Subcutaneous abdominal adipose tissue (tissue), 5 donors: ENCODE data around the gene GBX1.

Source experiments
- H3K27ac ChIP-seq: one replicate; pipeline ENCODE4 v1.7.0; 2013; ENCODE audit warnings: low read depth, mild to moderate bottlenecking, inconsistent platforms, low read length, moderate library complexity
- H3K27me3 ChIP-seq, 5 donors: one replicate each; pipeline ENCODE4 v1.7.0; 2013; ENCODE audit warnings: low read length in 5 of 5, inconsistent platforms in 1 of 5; ENCODE audit not compliant: control insufficient read depth in 5 of 5, insufficient read depth in 4 of 5
- H3K36me3 ChIP-seq, 5 donors: one replicate each; pipeline ENCODE4 v1.7.0; 2013; ENCODE audit warnings: low read length in 5 of 5; ENCODE audit not compliant: control insufficient read depth in 5 of 5, insufficient read depth in 5 of 5
- H3K4me1 ChIP-seq, 5 donors: one replicate each; pipeline ENCODE4 v1.7.0; 2013; ENCODE audit warnings: low read length in 5 of 5, mild to moderate bottlenecking in 3 of 5, moderate library complexity in 1 of 5; ENCODE audit not compliant: control insufficient read depth in 5 of 5, insufficient read depth in 5 of 5
- H3K4me3 ChIP-seq, 5 donors: one replicate each; pipeline ENCODE4 v1.7.0; 2013; ENCODE audit warnings: low read length in 5 of 5, low read depth in 1 of 5
- H3K9ac ChIP-seq, 5 donors: one replicate each; pipeline ENCODE4 v1.7.0; 2013; ENCODE audit warnings: low read length in 5 of 5, mild to moderate bottlenecking in 4 of 5, moderate library complexity in 3 of 5
- H3K9me3 ChIP-seq, 5 donors: one replicate each; pipeline ENCODE4 v1.7.0; 2013; ENCODE audit warnings: low read length in 5 of 5; ENCODE audit not compliant: control insufficient read depth in 5 of 5
- donor health status: healthy.
- donor health status: healthy.
- donor health status: healthy.
- donor health status: healthy.
- donor health status: healthy.

Gene GBX1

DNA sequence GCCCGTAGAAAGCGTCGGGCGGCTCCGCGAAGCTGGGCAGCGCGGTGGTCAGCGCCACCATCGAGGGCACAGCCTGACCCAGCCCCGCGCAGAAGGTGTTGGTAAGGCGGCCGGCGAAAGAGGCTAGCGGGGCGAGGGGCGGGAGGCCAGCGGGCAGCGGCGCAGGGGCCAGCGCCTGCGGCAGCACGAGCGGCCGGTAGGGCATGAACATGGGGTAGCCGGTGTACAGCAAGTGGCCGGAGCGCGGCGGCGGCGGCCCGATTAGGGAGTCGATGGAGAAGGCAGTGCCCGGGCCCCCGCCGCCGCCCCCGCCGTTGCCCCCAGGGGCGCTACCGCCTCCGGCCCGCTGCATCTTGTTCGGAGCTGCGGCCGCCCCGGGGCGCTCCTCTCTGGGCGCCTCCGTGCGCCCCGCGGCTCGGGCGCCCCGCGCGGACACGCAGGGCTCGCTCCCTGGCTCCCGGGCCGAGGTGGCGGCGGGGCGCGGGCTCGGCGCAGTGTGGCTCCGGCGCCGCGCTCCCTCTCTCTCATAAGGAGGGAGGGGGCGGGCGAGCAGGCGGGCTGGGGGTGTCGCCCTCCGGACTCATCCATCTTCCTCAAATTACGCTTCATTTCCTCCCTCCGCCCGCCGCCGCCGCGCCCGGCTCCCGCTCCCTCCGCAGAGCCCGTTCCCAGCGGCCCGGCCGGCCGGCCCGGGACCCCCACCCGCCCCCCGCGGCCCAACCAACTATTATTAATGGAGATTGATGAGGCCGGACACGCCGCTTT is at the start of gene GBX1:
TSS of gene GBX1 (minus strand) at position 498 of the 765 bp plus-strand sequence. CDS start at position 352, 146 bp downstream.
- Histone ChIP-seq H3K27ac (no peak within 1 kb of the TSS), H3K4me1 (peaks cover 0 to 19% (median 17%) of the 10 kb centered on the region in 5 donors), H3K9ac (no peak within 1 kb of the TSS), H3K36me3 (no peaks in the 10 kb centered on the region), H3K27me3 (peaks cover 19 to 43% (median 29%) of the 10 kb centered on the region in 5 donors), H3K4me3 (peak within 1 kb of the TSS in 4 of 5 donors; percentile 39 to 65 (median 56)), H3K9me3 (no peaks in the 10 kb centered on the region)

- H3K36me3 ChIP-seq = peaks cover 11 to 82% (median 74%) of the 10 kb centered on the region in 5 donors
- H3K4me3 ChIP-seq = no peak overlapping the region
- H3K9me3 ChIP-seq = no peaks in the 10 kb centered on the region
- no peaks in the 10 kb centered on the region for H3K4me1 ChIP-seq
- H3K27me3 ChIP-seq = no peaks in the 10 kb centered on the region
- H3K27ac ChIP-seq = no peak overlapping the region
- H3K9ac ChIP-seq = no peak overlapping the region
These were observed 47.9 kb upstream of the GBX1 start for GRCh38 chr7:151215396-151215795.

- Histone ChIP-seq H3K4me3 (no peak overlapping the region), H3K9ac (no peak overlapping the region), H3K4me1 (no peaks in the 10 kb centered on the region), H3K27ac (no peak overlapping the region), H3K27me3 (no peaks in the 10 kb centered on the region), H3K36me3 (peaks cover 11 to 67% (median 61%) of the 10 kb centered on the region in 5 donors), H3K9me3 (no peaks in the 10 kb centered on the region)
These were observed 46.3 kb upstream of the GBX1 start for GRCh38 chr7:151213826-151214225.

DNA sequence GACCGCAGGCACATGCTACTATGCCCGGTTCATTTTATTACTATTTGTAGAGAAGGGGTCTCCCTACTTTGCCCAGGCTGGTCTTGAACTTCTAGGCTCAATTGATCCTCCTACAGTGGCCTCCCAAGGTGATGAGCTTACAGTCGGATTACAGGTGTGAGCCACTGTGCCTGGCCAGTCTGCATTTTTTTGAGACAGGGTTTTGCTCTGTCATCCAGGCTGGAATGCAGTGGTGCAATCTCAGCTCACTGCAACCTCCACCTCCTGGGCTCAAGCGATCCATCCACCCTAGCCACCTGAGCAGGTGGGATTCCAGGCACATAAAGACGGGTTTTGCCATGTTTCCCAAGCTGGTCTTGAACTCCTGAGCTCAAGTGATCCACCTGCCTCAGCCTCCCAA is 45.1 kb upstream of the GBX1 start:
- Histone ChIP-seq H3K27ac (no peak overlapping the region), H3K27me3 (peaks cover 0 to 2% (median 0%) of the 10 kb centered on the region in 5 donors), H3K9me3 (no peaks in the 10 kb centered on the region), H3K36me3 (peaks cover 11 to 55% (median 49%) of the 10 kb centered on the region in 5 donors), H3K4me1 (no peaks in the 10 kb centered on the region), H3K4me3 (no peak overlapping the region), H3K9ac (no peak overlapping the region)

- peaks cover 8 to 42% (median 37%) of the 10 kb centered on the region in 5 donors for H3K36me3 ChIP-seq
- H3K9ac ChIP-seq = no peak overlapping the region
- no peaks in the 10 kb centered on the region for H3K9me3 ChIP-seq
- no peak overlapping the region for H3K27ac ChIP-seq
- no peak overlapping the region for H3K4me3 ChIP-seq
- peaks cover 3 to 7% (median 5%) of the 10 kb centered on the region in 5 donors for H3K27me3 ChIP-seq
- no peaks in the 10 kb centered on the region for H3K4me1 ChIP-seq
These were observed 43.8 kb upstream of the GBX1 start for GRCh38 chr7:151211155-151211772.

DNA sequence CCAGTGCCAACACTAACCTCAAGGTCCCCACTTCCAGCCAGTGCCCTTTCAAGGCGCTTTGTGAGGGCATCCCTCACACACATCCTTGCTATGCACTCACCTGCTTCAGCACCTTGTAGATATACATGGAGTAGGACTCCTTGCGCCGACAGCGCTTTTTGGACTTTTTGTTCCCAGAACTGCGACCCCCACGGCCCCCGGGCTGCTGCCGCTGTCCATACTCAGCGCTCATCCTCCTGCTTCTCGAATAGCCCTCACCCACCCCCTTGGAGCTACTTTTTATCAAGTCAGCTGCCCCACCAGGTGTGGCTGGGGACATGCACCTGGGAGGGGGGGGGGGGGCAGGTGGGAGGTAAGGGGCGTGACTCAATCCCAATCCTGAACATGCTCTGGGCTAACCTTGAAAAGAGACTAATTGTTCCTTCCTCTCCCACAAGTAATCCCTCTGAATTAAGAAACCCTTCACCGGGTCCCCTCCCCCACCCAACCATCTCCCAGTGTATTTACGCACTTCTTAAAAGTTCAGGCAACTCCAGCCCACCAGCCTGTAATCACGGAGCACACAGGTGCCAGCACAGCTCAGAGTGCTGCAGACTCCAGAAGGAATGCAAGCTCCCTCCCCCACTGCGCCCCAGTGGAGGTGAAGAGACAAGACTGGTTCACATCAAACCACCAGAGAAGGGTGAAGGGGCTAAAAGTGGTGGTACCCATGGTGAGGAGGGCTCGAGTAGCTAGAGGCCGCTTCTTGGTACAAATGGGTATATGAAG is 42.8 kb upstream of the GBX1 start, which contains the start of gene H2BK1:
TSS of gene H2BK1 (minus strand) at position 402 of the 768 bp plus-strand sequence. CDS start at position 232, 170 bp downstream.
- no peaks in the 10 kb centered on the region for H3K4me1 ChIP-seq
- H3K27ac ChIP-seq = no peak within 1 kb of the TSS
- H3K9me3 ChIP-seq = no peaks in the 10 kb centered on the region
- no peak within 1 kb of the TSS for H3K9ac ChIP-seq
- peaks cover 4 to 32% (median 27%) of the 10 kb centered on the region in 5 donors for H3K36me3 ChIP-seq
- no peak within 1 kb of the TSS for H3K4me3 ChIP-seq
- peaks cover 9 to 15% (median 11%) of the 10 kb centered on the region in 5 donors for H3K27me3 ChIP-seq

DNA sequence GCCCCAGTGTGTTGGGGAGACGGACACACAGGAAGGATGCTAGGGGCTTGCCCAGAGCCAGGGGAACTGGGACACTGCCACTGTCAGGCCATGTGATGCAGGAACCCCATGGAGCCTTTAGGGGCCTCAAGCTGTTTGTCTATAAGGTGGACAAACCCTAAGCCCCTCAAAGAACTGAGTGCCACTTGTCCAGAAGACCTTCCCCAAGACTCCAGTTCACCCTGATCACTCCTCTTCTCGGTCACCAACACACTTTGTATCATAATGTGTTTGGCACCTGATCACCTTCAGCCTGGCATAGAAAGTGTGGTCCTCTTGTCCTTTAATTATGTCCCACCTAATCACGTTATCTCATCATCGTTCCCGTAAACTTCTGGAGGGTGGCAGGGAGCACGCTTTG is 42.1 kb upstream of the GBX1 start:
- no peaks in the 10 kb centered on the region for H3K9me3 ChIP-seq
- H3K9ac ChIP-seq = no peak overlapping the region
- H3K4me3 ChIP-seq = no peak overlapping the region
- H3K27ac ChIP-seq = no peak overlapping the region
- peaks cover 4 to 25% (median 21%) of the 10 kb centered on the region in 5 donors for H3K36me3 ChIP-seq
- H3K27me3 ChIP-seq = peaks cover 11 to 22% (median 16%) of the 10 kb centered on the region in 5 donors
- H3K4me1 ChIP-seq = no peaks in the 10 kb centered on the region

- H3K27ac ChIP-seq = no peak overlapping the region
- peaks cover 0 to 13% (median 8%) of the 10 kb centered on the region in 5 donors for H3K36me3 ChIP-seq
- no peaks in the 10 kb centered on the region for H3K4me1 ChIP-seq
- H3K9ac ChIP-seq = no peak overlapping the region
- no peak overlapping the region for H3K4me3 ChIP-seq
- H3K9me3 ChIP-seq = no peaks in the 10 kb centered on the region
- H3K27me3 ChIP-seq = peaks cover 16 to 27% (median 21%) of the 10 kb centered on the region in 5 donors
These were observed 40.9 kb upstream of the GBX1 start for GRCh38 chr7:151208253-151208862.

GRCh38 chr7:151207804-151208203 is 40.3 kb upstream of the GBX1 start:
- Histone ChIP-seq H3K27me3 (peaks cover 19 to 27% (median 21%) of the 10 kb centered on the region in 5 donors), H3K4me1 (no peaks in the 10 kb centered on the region), H3K4me3 (no peak overlapping the region), H3K36me3 (peaks cover 0 to 7% (median 3%) of the 10 kb centered on the region in 5 donors), H3K27ac (no peak overlapping the region), H3K9ac (no peak overlapping the region), H3K9me3 (no peaks in the 10 kb centered on the region)
